SK-N-SH (cell line): ENCODE results near the gene ATP5F1E. TPM values are rescaled to one million over a fixed set of nuclear protein-coding genes. Genes with fewer than 3 reads are reported as not detected.
A peak's percentile ranks its signal among the peaks of the same experiment; 100 is the strongest.

Experiments
- CTCF ChIA-PET: fragments of 300-600, 350-600 bp; formaldehyde crosslinking; extraction: SDS; loops from one replicate; lab custom pipeline; 2021; lab: Yijun Ruan, JAX
- POLR2A ChIA-PET: fragments of 350-600 bp; sonication (Branson Sonifier 250); formaldehyde crosslinking; extraction: SDS; loops from one replicate; lab custom pipeline; 2020; ENCODE audit warnings: antibody characterized with exemption, inconsistent platforms; lab: Yijun Ruan, JAX
- DNase-seq: peaks from one replicate; pipeline ENCODE4 v3.0.0; 2012
- H2AFZ ChIP-seq: fragments of 200-600 bp; sonication (generic); 2 replicates; pipeline ENCODE4 v1.8.1; 2016; ENCODE audit warnings: antibody characterized with exemption, mild to moderate bottlenecking, low read depth
- H3F3A ChIP-seq: fragments of 200-600 bp; sonication (generic); replicated peaks from 2 replicates; pipeline ENCODE3; 2016; ENCODE audit warnings: antibody characterized with exemption, mild to moderate bottlenecking; ENCODE audit not compliant: insufficient read depth
- H3K27ac ChIP-seq, 2 experiments: fragments of 200-500 bp in 1 of 2; fragments of 200-600 bp in 1 of 2; sonication (Bioruptor generic) in 1 of 2; sonication (generic), shearing (Covaris generic) in 1 of 2; 2 replicates each; pipeline versions ENCODE4 v1.5.1 to v1.6.1; 2014 to 2016; ENCODE audit warnings: low read depth in 2 of 2, inconsistent platforms in 1 of 2, low read length in 1 of 2, mild to moderate bottlenecking in 1 of 2, mixed read lengths in 1 of 2
- H3K27me3 ChIP-seq: fragments of 200-600 bp; sonication (generic), shearing (Covaris generic); 2 replicates; pipeline ENCODE4 v1.6.1; 2016; ENCODE audit warnings: mixed run types; ENCODE audit not compliant: insufficient read depth
- H3K36me3 ChIP-seq, 2 experiments: fragments of 200-500 bp in 1 of 2; fragments of 200-600 bp in 1 of 2; sonication (Bioruptor generic) in 1 of 2; sonication (generic) in 1 of 2; replicated peaks in 1 of 2; 2 replicates each; pipeline versions ENCODE3 to v1.5.1; 2014 to 2016; ENCODE audit warnings: low read length in 1 of 2, mild to moderate bottlenecking in 1 of 2; ENCODE audit not compliant: insufficient read depth in 2 of 2, control insufficient read depth in 1 of 2
- H3K4me1 ChIP-seq, 2 experiments: fragments of 200-500 bp in 1 of 2; fragments of 200-600 bp in 1 of 2; sonication (Bioruptor generic) in 1 of 2; sonication (generic), shearing (Covaris generic) in 1 of 2; 2 replicates each; pipeline versions ENCODE4 v1.5.1 to v1.6.1; 2014 to 2016; ENCODE audit warnings: low read depth in 1 of 2, low read length in 1 of 2, mixed run types in 1 of 2; ENCODE audit not compliant: insufficient read depth in 2 of 2, control insufficient read depth in 1 of 2
- H3K4me2 ChIP-seq: fragments of 200-600 bp; sonication (generic), shearing (Covaris generic); 2 replicates; pipeline ENCODE4 v1.6.1; 2017; ENCODE audit warnings: mixed run types
- H3K4me3 ChIP-seq, 2 experiments: fragments of 200-500 bp in 1 of 2; fragments of 200-600 bp in 1 of 2; sonication (Bioruptor generic) in 1 of 2; sonication (generic), shearing (Covaris generic) in 1 of 2; 2 replicates each; pipeline versions ENCODE4 v1.5.1 to v1.8.1; 2014 to 2016; ENCODE audit warnings: low read depth in 2 of 2, inconsistent platforms in 1 of 2, low read length in 1 of 2, mild to moderate bottlenecking in 1 of 2, mixed read lengths in 1 of 2, moderate library complexity in 1 of 2
- H3K79me2 ChIP-seq: fragments of 200-600 bp; sonication (generic); 2 replicates; pipeline ENCODE4 v1.8.1; 2017; ENCODE audit warnings: mild to moderate bottlenecking; ENCODE audit not compliant: insufficient read depth
- H3K9ac ChIP-seq: fragments of 200-600 bp; sonication (generic); 2 replicates; pipeline ENCODE4 v1.6.1; 2017; ENCODE audit warnings: mixed run types
- H3K9me2 ChIP-seq: fragments of 200-600 bp; sonication (generic); 2 replicates; pipeline ENCODE4 v1.6.1; 2017; ENCODE audit warnings: mixed run types
- H3K9me3 ChIP-seq: fragments of 200-600 bp; sonication (generic); 2 replicates; pipeline ENCODE4 v1.6.1; 2017; ENCODE audit warnings: mixed run types, mild to moderate bottlenecking, moderate library complexity
- H4K20me1 ChIP-seq: fragments of 200-600 bp; sonication (generic); 2 replicates; pipeline ENCODE4 v1.6.1; 2017; ENCODE audit warnings: mild to moderate bottlenecking, mixed run types; ENCODE audit not compliant: insufficient read depth
- CHD2 ChIP-seq: fragments of 150-350 bp; IDR thresholded peaks from 2 replicates; pipeline ENCODE4 v1.6.1; 2018; ENCODE audit warnings: low read length; ENCODE audit not compliant: partially characterized antibody
- EP300 ChIP-seq, 2 experiments: IDR thresholded peaks; 2 replicates each; pipeline versions ENCODE4 v1.4.0 to v1.6.1; 2012; ENCODE audit warnings: borderline replicate concordance in 1 of 2, low read depth in 1 of 2, low read length in 1 of 2
- FOSL2 ChIP-seq: IDR thresholded peaks from 2 replicates; pipeline ENCODE4 v1.4.0; 2012; ENCODE audit warnings: low read depth, mild to moderate bottlenecking, moderate library complexity, borderline replicate concordance
- FOXM1 ChIP-seq: IDR thresholded peaks from 2 replicates; pipeline ENCODE4 v1.4.0; 2012; ENCODE audit warnings: low read depth, mild to moderate bottlenecking
- JUND ChIP-seq: IDR thresholded peaks from 2 replicates; pipeline ENCODE4 v1.4.0; 2012
- MEF2A ChIP-seq: IDR thresholded peaks from 2 replicates; pipeline ENCODE4 v1.4.0; 2012; ENCODE audit warnings: low read depth, borderline replicate concordance
- MXI1 ChIP-seq: IDR thresholded peaks from 2 replicates; pipeline ENCODE4 v1.6.1; 2012; ENCODE audit warnings: mild to moderate bottlenecking, low read depth, low read length, improper control_type of control experiment
- NFIC ChIP-seq: IDR thresholded peaks from 2 replicates; pipeline ENCODE4 v1.4.0; 2012; ENCODE audit warnings: borderline replicate concordance
- NRF1 ChIP-seq: IDR thresholded peaks from 2 replicates; pipeline ENCODE4 v1.6.1; 2012; ENCODE audit warnings: low read depth, mild to moderate bottlenecking, low read length
- RCOR1 ChIP-seq: fragments of 150-350 bp; IDR thresholded peaks from 2 replicates; pipeline ENCODE4 v1.6.1; 2017; ENCODE audit warnings: antibody characterized with exemption, low read length
- RXRA ChIP-seq: IDR thresholded peaks from 2 replicates; pipeline ENCODE4 v1.4.0; 2012; ENCODE audit warnings: low read depth, mild to moderate bottlenecking, borderline replicate concordance
- SIN3A ChIP-seq: IDR thresholded peaks from 2 replicates; pipeline ENCODE4 v1.6.1; 2012; ENCODE audit warnings: low read depth, mild to moderate bottlenecking, low read length, moderate library complexity, borderline replicate concordance
- SMC3 ChIP-seq: IDR thresholded peaks from 2 replicates; pipeline ENCODE4 v1.6.1; 2012; ENCODE audit warnings: low read depth, low read length, improper control_type of control experiment
- TAF1 ChIP-seq: IDR thresholded peaks from 2 replicates; pipeline ENCODE4 v1.6.1; 2012; ENCODE audit warnings: low read depth, mild to moderate bottlenecking, low read length, moderate library complexity, borderline replicate concordance
- TEAD4 ChIP-seq: IDR thresholded peaks from 2 replicates; pipeline ENCODE4 v1.4.0; 2012; ENCODE audit warnings: mild to moderate bottlenecking, borderline replicate concordance; ENCODE audit not compliant: insufficient read depth
- YY1 ChIP-seq: IDR thresholded peaks from 2 replicates; pipeline ENCODE4 v1.4.0; 2012; ENCODE audit warnings: low read depth, mild to moderate bottlenecking
- WGBS: methylation state at CpG from one replicate; pipeline ENCODE4 v1.1.6; 2017; ENCODE audit warnings: low lambda C conversion rate; 5-methylcytosine and 5-hydroxymethylcytosine counted together
- polyA plus RNA-seq, 3 experiments: library from polyadenylated mRNA; depleted of rRNA; stranded (reverse); fragments of >200 nt; gene quantifications; 2 replicates each; pipeline ENCODE4 v1.2.3, GENCODE V29; 2012
- TF ChIP-seq, protein P1 (sequence below): IDR thresholded peaks from 2 replicates; pipeline ENCODE4; 2012
- TF ChIP-seq, protein P2 (sequence below): IDR thresholded peaks from 2 replicates; pipeline ENCODE4 v1.4.0; 2012; ENCODE audit warnings: low read depth

ATP5F1E gene
- polyA plus RNA-seq, 1 of the 3 experiments (the other 2 are of a cell fraction), result 60.8 TPM

DNA sequence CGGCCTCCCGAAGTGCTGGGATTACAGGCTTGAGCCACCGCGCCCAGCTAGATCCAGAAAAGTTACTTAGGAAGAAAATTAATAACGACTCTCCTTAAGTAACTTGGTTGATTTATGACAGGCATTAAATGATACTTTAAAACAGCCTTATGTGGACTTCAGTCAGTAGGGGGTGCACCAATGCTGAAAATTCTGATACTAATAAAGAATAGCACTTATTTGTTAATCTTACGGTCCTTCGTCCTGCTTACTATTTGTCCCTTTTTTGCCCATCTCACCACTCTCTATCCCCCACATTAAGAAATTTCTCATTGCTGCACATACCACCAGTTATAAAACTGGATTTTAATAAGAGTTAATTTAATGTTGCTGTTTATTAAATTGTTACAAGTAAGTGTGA lies 23.2 kb upstream of the ATP5F1E start (continued):
- TF ChIP-seq RXRA, result no peak
- TF ChIP-seq JUND, result no peak
- TF ChIP-seq EP300 (IDR thresholded peaks at IDR 0.05; ENCODE audit: borderline replicate concordance in 1 of 2, low read depth in 1 of 2, low read length in 1 of 2), result no peak
- TF ChIP-seq, protein P1, sequence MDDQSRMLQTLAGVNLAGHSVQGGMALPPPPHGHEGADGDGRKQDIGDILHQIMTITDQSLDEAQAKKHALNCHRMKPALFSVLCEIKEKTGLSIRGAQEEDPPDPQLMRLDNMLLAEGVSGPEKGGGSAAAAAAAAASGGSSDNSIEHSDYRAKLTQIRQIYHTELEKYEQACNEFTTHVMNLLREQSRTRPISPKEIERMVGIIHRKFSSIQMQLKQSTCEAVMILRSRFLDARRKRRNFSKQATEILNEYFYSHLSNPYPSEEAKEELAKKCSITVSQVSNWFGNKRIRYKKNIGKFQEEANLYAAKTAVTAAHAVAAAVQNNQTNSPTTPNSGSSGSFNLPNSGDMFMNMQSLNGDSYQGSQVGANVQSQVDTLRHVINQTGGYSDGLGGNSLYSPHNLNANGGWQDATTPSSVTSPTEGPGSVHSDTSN, result no peak
- TF ChIP-seq SIN3A, result no peak
- TF ChIP-seq TAF1, result no peak
- TF ChIP-seq RCOR1, result no peak
- TF ChIP-seq FOXM1, result no peak
- TF ChIP-seq MEF2A, result no peak
- no peak for TF ChIP-seq CHD2
- no peak for TF ChIP-seq YY1
- TF ChIP-seq, protein P2, sequence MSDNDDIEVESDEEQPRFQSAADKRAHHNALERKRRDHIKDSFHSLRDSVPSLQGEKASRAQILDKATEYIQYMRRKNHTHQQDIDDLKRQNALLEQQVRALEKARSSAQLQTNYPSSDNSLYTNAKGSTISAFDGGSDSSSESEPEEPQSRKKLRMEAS, result no peak
- TF ChIP-seq NRF1, result no peak
- TF ChIP-seq SMC3, result peak; percentile 41
- no peak for TF ChIP-seq MXI1
- no peak for TF ChIP-seq NFIC

DNA sequence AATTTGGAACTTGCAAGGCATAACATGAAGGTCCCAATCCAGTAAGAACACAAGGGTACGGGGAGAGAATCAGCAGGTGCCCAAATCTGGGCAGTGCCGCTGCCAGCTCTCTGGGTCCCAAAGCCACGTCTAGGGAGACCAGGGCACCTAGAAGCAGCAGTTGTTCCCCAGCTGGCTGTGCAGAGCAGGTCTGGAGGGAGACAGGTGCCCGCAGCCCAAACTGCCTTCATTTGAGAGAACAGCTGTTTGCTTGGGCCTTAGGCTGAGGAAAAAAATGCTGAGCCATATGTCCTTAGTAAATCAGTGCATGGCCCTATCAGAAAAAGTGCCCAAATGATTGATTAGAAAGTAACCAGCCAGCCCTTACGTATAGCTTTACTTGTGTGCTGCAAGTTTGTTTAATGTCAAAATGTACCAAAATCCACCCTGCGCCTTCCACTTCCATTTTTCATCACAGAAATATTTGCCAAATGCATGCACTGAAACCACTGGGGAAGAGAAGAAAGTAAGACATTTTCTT lies 19.6 kb upstream of the ATP5F1E start:
- POLR2A ChIA-PET, result no interaction called here
- Histone ChIP-seq H3K4me3 (no peak overlapping the region), H4K20me1 (no peaks in the 10 kb centered on the region), H3F3A (no peaks in the 10 kb centered on the region), H3K79me2 (no peaks in the 10 kb centered on the region), H3K9ac (no peak overlapping the region), H3K4me2 (no peak overlapping the region), H3K27ac (no peak overlapping the region), H2AFZ (no peak overlapping the region), H3K4me1 (no peaks in the 10 kb centered on the region), H3K36me3 (no peaks in the 10 kb centered on the region), H3K9me3 (no peaks in the 10 kb centered on the region)
- no peak for DNase-seq
- 71% methylated on average over 6 of the region's 6 CpGs for WGBS
- TF ChIP-seq TEAD4 (no peak), EP300 (IDR thresholded peaks at IDR 0.05; ENCODE audit: borderline replicate concordance in 1 of 2, low read depth in 1 of 2, low read length in 1 of 2) (no peak), FOSL2 (no peak)
- TF ChIP-seq, all 33 proteins: peak for 0
- Histone ChIP-seq H3K9me2 (no peaks in the 10 kb centered on the region), H3K27me3 (no peaks in the 10 kb centered on the region)
- CTCF ChIA-PET, result interaction anchor here (0.9 to 2.8 kb wide), 6 partner anchors 29 to 404 kb away, joined by 3 to 8 read pairs (median 3); no protein-coding TSS in a partner anchor
